ENCODE measurements around the gene PPM1M. TPM values are rescaled to one million over a fixed set of nuclear protein-coding genes. Genes with fewer than 3 reads are reported as not detected.

The PPM1M gene
- total RNA-seq, 1 donor from 2014 or later: 53.4 TPM

GRCh38 chr3:52216585-52217408 is 28.8 kb upstream of the PPM1M start:
- peaks cover 59% of the 10 kb centered on the region for H3K4me1 ChIP-seq
- no peaks in the 10 kb centered on the region for H3K9me3 ChIP-seq
- no peak overlapping the region for H3K4me3 ChIP-seq
- peaks cover 43% of the 10 kb centered on the region for H3K36me3 ChIP-seq
- H3K27me3 ChIP-seq (ENCODE audit: low read depth): no peaks in the 10 kb centered on the region
- DNase-seq: peak; percentile 81
- peak overlapping the region; percentile 81 for H3K27ac ChIP-seq
- TF ChIP-seq CTCF (IDR thresholded peaks at IDR 0.05): no peak
- intact Hi-C loops (cut with DNase I): no loop called here
- peak; percentile 86 to 89 for ATAC-seq

- DNase-seq: no peak
- Histone ChIP-seq H3K27ac (peak overlapping the region; percentile 81), H3K9me3 (no peaks in the 10 kb centered on the region), H3K4me1 (peaks cover 63% of the 10 kb centered on the region), H3K27me3 (ENCODE audit: low read depth) (no peaks in the 10 kb centered on the region), H3K36me3 (peaks cover 37% of the 10 kb centered on the region), H3K4me3 (no peak overlapping the region)
- intact Hi-C loops (cut with DNase I): no loop called here
- no peak for ATAC-seq
- no peak for TF ChIP-seq CTCF (IDR thresholded peaks at IDR 0.05)
Measured at GRCh38 chr3:52217409-52217805, 28.2 kb upstream of the PPM1M start.

DNA sequence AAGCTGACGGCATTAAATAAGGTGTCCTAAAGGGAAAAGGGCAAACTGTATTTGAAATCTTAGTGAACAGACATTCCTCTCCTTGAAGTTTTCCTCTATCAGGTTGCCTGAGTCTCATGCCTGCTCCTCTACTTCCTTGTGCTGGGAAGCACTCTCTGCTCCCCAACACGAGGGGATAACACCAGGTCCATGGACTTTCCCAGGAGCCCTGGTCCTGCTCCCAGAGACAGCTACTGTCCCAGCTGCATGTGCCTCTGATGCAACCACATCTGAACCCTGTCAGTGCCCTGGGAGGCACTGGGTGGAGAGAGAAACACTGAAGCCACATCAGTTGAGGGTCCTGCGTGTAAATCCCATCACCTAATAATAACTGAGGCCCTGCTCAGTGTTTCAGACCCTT is 27.5 kb upstream of the PPM1M start:
- no peak for TF ChIP-seq CTCF (IDR thresholded peaks at IDR 0.05)

GRCh38 chr3:52218454-52218853 is 27.1 kb upstream of the PPM1M start:
- Histone ChIP-seq H3K4me1 (peaks cover 63% of the 10 kb centered on the region), H3K36me3 (peaks cover 26% of the 10 kb centered on the region), H3K9me3 (no peaks in the 10 kb centered on the region), H3K27ac (peak overlapping the region; percentile 81), H3K27me3 (ENCODE audit: low read depth) (no peaks in the 10 kb centered on the region), H3K4me3 (no peak overlapping the region)
- no peak for TF ChIP-seq CTCF (IDR thresholded peaks at IDR 0.05)
- DNase-seq (no peak), ATAC-seq (no peak)
- intact Hi-C loops (cut with DNase I): no loop called here

More for the DNA sequence above, 27.5 kb upstream of the PPM1M start:
- Histone ChIP-seq H3K9me3 (no peaks in the 10 kb centered on the region), H3K27ac (peak overlapping the region; percentile 81), H3K27me3 (ENCODE audit: low read depth) (no peaks in the 10 kb centered on the region), H3K4me3 (no peak overlapping the region), H3K4me1 (peaks cover 63% of the 10 kb centered on the region), H3K36me3 (peaks cover 30% of the 10 kb centered on the region)
- ATAC-seq (no peak), DNase-seq (no peak)
- intact Hi-C loops (cut with DNase I): no loop called here

DNA sequence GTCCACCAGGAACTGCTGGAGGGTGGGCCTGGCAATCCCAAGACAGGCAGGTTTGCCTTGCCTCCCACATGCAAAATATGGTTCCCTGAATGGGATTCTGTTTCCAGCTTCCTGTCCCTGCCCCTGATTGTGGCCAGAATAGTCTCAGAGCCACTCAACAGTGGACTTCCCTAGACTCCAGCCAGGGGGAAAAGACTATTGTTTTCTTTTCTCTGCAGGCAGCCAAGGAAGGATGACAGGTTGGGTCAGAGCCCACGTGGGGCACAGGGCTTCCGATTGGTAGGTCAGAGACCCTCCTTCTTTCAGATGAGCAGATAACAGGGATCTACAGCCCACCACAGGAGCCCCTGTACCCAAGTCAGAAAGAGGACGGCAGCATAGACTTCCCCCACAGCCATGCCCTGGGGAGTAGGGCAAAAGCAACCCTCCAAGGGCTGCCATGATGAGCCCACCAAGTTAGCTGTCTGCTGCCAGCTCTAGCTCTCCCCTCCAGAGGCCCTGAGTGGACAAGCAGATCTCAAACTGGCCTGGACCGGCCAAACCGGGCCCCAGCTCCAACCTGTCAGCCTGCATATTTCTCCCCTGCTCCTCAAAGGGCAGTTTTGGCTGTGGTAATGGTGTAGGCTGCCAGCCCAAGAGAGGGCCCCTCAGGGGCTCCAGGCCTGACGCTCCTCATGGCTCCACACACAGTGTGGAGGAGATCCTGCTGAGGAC is 26.5 kb upstream of the PPM1M start:
- Histone ChIP-seq H3K27me3 (ENCODE audit: low read depth) (no peaks in the 10 kb centered on the region), H3K27ac (peak overlapping the region; percentile 81), H3K4me3 (no peak overlapping the region), H3K4me1 (peaks cover 63% of the 10 kb centered on the region), H3K9me3 (no peaks in the 10 kb centered on the region), H3K36me3 (peaks cover 20% of the 10 kb centered on the region)
- DNase-seq: peak; percentile 73
- no peak for TF ChIP-seq CTCF (IDR thresholded peaks at IDR 0.05)
- intact Hi-C loops (cut with DNase I): no loop called here
- peak; percentile 49 to 50 for ATAC-seq

All from lower lobe of right lung (tissue), 2 donors.